Activated CD8-positive, alpha-beta memory T cell treated with anti-CD3 and anti-CD28 coated beads for 24 hours (primary cell): Measurements from ENCODE around the gene C3.
A peak's percentile ranks its signal among the peaks of the same experiment; 100 is the strongest.

Experiments
- DNase-seq: peaks from one replicate; pipeline ENCODE4 v3.0.0-alpha.2; 2020

The C3 gene

DNA sequence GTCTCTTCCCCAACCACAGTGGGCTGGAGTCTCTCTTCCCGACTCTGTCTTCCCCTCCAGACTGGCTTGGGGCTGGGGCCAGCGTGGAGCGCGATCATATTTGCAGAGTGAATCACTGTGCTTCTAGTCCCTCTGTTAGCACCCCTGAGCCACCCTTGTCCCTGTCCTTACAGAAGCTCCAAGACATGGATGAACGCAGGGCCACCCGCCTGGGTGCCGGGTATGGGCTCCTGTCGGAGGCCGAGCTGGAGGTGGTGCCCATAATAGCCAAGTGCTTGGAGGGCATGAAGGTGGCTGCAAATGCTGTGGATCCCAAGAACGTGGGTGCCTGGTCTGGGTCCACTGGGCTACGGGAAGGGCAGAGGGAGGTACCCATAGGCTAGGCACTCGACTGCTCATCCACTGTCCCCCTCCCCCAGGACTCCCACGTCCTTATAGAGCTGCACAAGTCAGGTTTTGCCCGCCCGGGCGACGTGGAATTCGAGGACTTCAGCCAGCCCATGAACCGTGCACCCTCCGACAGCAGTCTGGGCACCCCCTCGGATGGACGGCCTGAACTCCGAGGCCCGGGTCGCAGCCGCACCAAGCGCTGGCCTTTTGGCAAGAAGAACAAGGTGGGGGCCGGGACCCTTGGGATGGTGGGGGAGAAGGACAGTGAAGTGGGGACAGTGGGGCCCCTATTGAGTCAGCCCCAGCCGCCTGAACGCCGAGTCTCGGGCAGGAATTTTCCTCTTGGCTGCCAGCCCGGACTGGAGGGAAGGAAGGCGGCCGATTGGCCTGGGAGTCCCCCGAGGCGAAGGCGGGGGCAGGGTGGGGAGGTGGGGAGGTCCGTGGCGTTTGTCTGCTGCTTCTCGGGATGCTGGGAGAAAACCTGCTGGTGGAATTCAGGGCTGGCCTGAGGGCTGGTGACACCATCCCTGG lies 24.2 kb upstream of the C3 start:
- DNase-seq: no peak

DNA sequence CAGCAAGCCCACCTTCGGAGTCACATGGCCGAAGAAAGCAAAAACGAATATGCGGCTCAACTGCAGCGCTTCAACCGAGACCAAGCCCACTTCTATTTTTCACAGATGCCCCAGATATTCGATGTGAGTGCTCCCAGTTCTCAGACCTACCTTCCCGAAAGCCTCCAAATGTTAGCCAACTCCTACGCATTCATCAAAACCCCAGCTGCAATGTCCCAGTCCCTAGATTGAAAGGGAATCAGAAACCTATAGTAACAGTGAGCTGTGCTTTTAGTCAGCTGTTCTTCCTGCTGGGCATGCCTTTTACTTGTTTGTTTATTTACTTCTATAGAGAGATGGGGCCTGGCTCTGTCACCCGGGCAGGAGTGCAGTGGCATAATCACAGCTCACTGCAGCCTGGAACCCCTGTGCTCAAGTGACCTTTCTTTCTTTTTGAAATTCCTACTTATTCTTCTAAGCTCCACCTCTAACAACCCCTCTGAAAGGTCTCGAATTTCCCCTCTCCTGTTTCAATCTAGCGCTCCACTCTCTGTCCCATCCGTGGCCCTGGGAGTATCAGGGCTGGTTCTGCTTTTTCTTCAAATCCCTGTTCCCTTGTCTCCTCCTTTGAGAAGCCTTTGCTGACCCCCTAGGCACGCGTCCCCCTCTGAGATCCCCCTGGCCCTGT lies 23.4 kb upstream of the C3 start:
- DNase-seq: no peak

DNA sequence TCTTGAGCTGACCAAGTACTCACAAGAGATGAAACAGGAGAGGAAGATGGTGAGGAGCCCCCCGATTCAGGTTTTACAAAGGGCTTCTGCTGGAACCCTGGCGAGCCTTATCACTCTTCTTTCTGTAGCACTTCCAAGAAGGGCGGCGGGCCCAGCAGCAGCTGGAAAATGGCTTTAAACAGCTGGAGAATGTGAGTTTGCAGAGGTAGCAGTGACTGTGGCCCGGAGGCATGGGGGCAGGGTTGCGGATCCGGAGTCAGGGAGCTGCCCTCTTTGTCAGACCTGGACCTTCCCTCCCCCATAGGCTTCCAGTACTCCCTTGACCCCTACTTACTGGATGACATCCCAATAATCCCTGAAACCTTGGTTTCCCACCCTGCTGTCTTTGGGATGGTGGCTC lies 22.6 kb upstream of the C3 start:
- no peak for DNase-seq

DNA sequence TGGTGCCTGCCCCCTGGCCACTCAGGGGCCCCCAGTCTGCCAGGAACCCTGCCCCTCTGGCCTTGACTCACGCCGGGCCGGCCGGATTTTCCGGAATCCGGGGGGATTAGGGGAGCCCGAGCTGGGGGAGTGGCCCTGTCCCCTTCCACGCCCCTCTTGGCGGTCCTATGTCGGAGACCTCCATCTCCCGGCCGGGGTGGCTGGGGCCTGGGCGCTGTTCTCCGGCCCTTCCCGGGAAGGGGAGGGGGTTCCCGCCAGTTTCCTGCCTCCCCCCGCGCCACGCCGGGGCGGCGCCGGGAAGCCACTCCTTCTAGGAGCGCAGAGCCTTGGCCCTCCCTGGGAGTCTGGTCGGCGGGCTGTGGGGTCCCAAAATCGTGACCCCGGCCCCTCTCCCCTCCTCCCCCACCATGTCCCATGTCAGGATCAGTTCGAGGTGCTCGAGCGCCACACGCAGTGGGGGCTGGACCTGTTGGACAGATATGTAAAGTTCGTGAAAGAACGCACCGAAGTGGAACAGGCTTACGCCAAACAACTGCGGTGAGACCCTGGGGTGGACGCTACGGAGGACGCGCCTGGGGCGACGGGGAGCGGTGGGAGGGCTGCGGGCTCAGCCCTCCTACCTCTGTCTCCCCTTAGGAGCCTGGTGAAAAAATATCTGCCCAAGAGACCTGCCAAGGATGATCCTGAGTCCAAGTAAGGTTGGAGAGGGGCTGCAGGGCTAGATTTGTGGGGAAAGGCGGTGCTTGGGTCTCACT lies 20.3 kb upstream of the C3 start:
- DNase-seq: peak; percentile 67

DNA sequence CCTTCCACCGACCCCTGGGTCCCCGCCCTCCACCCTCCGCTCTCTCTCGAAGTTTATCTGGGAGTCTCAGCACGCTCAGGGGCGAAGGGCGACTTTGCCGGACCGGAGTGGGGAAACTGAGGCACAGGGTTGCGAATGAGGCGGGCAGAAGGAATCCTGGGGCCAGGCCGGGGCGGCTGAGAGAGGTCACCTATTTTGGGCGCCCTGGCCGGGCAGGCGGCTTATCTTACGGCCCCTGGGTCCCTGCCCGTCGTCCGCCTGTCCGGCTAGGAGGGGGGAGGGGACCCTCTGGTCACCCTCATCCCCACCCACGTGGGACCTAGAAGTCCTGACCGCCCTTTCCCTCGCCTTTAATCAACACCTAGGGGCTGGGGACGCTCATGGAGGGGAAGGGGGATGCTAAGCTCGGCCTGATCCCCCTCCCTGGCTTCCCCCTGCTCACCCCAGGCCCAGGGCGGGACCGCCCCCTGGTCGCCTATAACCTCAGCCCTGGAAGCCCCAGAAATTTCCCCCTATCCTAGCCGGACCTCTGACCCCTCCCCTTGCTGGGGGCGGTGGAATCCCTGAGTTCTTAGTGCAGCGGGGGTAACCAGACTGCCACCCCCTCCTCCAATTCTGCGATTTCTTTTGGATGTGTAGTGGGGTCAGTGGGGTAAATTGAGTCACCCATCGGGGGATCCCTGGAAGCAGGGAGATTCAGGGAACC lies 19.6 kb upstream of the C3 start:
- DNase-seq: peak; percentile 74

DNA sequence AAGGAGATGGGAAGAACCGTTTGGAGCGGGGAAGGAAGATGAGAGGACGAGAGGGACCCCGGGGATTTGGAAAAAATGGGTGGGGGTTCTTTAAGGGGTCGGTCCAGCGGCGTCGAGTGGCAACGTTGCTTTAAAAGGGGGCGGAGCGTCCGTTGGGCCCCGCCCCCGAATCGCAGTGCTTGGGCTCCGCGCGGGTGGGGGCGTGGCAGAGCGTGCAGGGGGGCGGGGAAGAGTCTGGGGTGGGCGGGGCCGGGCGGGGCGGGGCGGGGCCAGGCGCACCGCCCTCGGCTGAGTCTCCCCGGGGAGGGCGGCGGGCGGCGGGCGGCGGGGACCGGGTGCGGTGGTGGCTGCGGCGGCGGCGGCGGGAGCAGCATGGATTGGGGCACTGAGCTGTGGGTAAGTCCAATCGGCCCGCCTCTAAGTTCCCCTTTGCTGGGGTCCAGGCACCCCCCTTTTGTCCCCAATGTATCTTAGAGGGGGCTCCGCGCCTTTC lies 19.0 kb upstream of the C3 start, which contains the start of gene TRIP10:
Gene TRIP10, plus strand, starts transcription at position 291 of the 493 bp plus-strand sequence. Its CDS starts 82 bp downstream, at position 373.
- peak; percentile 93 for DNase-seq

DNA sequence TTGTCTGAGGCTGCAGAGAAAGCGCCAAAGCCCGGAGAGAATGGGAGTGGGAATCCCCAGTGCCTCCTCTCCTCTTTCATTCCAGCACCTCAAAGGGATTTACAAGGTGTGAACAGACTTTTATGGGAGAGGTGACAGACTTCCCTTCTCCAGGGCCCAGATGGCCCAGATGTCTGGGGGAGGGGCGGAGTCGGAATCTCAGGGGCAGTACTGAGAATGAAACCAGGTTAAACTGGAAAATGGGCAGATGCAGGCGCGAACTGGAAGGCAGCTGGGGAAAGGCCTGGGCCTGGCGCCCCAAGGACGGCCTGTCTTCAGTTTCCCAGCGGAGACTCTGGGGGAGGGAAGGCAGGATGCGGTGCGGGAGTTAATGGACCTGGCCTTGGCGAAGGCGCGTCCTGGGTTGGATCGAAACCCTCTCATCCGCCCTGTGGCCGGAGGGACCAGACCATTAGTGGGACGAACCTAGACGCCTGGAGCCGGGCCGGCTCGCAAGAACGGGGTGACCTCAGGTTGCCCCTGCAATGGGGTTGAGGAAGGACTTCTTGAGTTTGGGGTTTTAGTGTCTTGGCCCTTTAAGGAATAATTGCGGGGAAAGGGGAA lies 18.4 kb upstream of the C3 start:
- no peak for DNase-seq

DNA sequence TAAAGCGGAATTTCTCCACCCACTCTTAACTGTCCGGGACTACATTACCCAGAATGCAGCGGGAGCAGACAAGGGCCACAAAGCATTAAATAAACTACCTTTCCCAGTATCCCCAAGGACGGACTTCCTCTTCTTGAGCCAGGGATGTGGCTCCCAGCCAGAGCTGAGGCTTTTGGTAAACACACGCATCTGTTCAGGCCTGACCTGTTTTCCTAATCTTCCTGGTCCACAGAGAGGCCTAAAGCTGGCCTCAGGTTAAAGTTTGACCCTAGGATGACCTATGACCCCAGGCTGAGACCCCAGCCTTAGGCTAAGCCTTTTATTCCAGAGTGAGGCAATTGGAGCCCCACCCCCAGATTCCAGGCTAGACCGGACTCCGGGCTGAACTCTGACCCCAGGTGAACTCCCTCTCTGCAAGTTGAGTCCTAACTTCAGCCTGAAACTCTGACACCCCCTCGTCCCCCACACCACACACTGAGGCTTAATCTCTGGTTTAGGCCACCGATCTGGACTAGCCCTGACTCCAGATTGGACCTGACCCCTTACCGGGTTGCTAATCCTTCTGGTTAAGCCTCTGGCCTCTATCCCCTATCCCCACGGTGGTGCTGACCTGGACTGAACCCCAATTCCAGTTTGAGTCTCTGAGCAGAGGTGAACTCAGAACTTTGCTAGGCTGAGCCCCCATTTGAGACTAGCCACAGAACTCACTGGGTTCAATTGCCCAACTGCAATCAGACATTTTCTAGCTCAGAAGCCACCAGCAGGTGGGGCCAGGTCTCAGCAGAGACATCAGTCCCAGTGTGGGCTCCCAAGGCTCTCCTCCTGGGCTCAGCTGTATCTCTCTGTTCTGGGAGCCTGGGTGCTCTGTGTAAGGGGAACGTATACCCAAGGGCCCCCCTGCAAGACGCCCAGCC lies 17.7 kb upstream of the C3 start:
- peak; percentile 88 for DNase-seq

DNA sequence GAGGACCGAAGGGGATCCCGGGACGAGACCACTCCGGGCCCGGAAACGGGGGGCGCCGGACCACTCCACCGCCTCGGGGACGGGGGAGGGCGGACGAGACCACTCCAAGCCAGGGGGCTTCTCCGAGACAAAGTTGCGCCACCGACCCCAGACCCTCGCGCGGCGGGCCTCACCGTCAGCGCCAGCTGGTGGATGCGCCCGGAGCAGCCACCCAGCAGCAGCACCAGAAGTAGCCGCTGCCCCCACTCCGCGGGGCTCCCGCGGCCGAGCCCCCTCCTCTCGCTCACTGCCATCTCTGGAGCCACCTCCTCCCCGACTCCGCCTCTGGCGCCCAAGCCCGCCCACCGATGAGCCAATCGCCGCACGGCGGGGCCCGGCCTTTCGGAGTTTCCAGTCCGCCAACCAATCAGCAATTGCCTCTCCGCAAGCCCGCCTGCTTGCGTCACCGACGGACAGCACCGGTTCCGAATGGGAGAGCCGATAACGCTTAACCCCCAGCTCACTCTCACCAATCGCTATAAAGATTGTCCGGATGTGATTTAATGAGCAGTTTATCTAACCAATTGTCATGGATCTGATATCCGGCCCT lies 16.9 kb upstream of the C3 start, which contains the start of gene GPR108:
Gene GPR108, minus strand, starts transcription at position 297 of the 589 bp plus-strand sequence. Its CDS starts 4 bp downstream, at position 293.
- DNase-seq: peak; percentile 99

DNA sequence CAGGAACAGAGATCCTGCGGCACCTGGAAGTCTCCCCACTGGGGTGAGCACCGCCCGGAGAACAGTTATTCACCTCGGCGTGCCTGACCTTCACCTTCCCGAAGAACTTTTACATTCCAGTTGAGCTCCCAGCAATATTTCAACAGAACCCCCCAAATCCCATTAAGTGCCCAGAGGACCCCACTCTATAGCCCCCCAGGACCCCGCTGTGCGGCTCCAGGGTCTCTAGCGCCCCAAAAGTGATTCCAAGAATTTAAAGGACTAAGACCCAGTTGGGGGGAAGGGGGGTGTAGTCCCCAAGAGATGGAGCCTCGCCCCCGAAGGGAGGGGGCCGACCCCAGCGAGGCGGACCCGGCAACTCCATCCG lies 16.4 kb upstream of the C3 start:
- no peak for DNase-seq

DNA sequence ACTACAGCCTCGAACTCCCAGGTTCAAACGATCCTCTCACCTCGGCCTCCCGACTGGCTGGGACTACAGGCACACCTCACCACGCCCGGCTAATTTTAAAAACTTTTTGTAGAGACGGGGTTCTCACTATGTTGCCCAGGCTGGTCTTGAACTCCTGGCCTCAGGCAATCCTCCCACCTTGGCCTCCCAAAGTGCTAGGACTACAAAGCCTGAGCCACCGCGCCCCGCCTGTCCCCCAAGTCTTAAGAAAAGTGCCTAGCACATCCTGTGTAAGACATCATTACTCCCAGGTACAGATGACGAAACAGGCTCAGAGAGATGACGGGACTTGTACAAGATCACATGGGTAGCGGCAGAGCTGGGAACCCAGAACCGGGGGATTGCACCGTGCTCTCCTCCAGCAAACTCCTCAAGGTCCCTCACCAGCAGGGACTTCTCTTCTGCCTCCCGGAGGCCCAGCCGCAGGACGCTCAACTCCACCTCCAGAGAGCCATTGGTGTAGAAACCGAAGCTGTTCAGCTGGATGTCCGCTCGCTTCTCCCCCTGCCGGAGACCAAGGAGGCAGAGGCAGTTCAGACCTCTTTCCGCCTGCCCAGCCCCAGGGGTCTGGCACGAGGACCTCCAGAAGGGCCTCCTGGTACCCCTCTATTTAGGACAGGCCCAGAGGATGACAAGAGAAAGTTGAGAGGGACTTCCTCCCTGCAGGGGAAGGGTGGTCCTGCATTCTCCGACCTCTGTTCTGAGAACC lies 15.9 kb upstream of the C3 start:
- peak; percentile 90 for DNase-seq

DNA sequence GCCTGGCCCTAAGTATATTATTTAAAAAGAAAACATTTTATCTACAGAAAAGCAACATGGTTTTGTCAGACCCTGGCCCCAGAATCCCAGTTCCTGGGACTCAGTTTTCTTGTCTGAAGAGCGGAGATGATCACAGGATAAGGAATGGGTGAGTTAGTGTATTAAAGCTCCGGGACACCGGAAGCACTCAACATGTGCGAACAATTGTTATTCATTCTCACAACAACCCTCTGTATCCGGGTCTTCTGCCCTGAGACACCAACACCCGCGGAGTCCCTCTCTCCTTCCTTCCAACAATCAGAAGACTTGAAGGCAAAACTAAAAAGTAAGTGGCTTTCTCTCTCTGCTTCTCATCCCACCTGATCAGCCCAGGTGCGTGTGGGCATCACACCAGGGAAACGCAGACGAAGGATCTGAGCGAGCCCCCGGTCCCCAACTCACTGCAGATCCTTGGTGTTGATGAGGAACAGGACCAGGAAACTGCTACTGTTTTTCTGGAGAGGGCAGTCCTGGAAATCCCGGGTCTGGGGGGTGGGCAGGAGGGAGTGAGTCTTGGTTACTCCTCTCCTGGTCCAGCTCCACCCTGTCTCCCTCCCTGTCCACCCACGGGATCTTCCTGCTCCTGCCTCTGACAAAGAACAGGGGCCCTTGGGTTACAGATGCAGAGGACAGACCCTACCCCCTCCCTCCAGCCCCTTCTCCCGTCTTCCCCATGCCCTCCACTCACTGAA lies 14.9 kb upstream of the C3 start:
- no peak for DNase-seq

DNA sequence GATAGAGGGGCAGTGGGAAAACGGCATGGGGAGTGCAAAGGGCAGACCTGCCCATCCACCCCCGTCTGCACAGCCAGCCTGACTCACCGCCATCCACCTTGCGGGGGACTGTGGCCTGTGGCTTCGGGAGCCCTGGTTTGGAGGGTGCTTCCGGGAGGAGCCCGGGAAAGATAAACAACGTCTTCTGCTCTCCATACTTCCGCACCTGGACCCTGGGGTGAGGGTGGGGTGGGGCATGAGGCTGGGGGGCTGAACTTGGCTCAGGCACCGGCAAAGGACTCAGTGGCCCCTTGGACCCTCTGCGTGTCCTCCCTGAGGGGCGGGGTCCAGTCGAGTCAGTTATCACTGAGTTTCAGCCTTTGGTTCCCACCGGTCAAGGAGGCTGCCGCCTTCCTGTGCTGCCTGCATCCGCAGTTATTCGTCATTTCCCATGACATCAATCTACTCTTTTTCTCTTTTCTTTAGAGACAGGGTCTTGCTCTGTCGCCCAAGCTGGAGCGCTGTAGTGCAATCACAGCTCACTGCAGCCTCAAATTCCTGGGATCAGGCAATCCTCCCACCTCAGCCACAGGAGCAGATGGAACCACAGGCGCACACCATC lies 13.7 kb upstream of the C3 start:
- DNase-seq: no peak

DNA sequence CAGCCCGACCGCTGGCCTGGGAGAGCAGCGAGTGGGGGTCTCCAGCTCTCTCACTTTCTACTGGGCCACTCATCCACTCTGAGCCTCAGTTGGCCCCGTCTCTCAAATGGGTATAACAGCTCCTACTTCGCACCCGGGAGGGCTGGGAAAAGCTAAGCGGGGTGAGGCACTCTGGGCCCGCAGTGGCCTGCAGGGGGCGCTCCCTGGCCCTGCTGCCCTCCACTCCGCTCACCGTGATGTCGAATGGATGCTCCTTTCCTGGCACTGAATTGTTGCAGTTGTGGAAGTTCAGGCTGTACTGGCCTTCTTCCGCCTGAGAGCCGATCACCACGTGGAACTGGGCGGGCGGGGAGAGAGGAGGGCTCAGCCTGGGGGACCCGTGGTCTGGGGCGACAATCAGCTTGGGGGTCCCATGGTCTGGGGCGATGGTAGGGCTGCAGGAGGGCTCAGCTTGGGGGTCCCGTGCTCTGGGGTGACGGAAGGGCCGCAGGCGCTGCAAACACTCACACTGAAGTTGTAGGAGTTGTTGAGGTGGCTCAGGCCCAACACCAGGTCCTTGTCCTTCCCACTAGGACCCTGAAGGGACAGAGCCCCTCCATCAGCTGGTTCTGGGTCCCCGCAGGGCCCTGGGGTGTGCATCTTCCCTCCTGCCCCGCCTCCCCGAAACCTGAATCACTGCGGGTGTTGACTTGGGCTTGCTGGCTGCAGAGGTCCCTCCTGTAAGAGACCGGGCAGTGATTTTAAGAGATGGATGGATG lies 13.1 kb upstream of the C3 start:
- no peak for DNase-seq

DNA sequence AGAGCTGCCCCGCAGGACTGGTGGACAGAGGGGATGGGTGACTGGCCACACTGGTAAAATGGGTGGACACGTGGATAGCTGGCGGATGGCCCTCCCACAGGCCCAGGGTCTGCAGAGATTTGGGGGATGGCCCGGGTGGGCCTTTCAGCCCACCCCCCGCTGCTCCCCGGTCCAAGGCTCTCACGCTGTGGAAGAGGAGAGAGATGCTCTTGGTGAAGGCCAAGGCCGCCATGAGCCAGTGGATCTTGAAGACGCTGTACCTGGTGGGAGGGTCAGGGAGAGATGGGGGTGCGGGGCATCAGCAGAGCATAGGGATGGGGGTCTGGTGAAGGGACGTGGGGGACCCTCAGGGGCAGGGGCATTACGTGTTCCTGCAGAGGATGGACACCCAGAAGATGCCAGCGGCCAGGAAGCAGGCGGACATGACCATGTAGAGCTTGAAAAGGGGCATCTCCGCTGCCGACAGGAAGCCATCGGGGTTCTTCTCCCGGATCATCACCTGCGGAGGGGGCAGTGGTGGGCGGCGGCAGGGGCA lies 12.4 kb upstream of the C3 start:
- no peak for DNase-seq

DNA sequence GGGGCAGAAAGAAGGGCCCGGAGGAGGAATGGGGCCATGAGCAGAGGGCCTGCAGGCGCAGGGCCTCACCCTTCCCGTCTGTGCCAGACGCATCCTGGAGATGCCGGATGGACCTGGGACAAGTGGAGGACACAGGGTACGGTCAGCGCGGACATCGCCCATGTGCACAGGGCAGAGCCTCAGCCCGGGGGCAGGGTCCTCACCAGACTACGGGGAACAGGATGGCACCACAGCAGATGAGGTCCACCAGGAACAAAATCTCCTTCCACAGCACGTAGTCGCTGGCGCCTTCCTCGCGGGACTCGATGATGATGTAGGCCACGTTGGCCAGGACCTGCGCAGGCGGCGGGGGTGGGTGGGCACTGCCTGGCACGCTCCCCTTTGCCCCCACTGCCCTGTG lies 11.4 kb upstream of the C3 start:
- no peak for DNase-seq

DNA sequence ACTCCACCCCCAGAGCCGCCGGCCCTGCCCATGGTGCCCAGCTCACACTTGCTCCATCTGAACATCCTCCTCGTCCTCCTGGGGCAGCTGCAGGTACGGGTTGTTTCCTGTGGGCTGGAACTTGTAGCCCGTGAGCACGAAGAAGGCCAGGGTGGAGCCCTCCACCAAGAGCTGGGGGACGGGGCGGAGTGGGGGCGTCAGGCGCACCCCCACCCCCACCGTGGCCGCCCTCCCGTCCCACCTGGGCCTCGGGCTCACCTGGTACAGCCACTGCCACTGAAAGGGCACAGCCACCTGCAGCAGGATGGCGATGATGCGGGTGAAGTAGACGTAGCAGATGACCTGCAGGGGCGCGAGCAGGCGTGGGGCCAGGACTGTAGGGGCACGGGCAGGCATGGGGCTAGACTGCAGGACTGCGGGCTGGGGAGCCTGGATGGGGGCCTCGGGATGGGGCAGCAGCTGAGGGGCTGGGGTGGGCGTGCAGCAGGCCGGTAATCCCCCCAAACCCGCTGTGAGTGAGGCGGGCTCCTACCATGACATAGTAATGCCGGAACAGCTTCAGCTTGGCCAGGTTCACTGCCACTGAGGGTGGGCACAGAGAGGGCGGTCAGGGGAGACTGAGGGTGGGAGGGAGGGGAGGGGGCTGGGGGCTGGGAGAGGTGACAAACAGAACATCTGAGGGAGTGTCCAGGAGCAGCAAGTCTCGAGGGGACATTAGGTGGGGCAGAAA lies 10.7 kb upstream of the C3 start:
- DNase-seq: no peak
